Thymus (tissue), 11 donors: ENCODE data around the gene CXCL14. TPM values are rescaled to one million over a fixed set of nuclear protein-coding genes. Genes with fewer than 3 reads are reported as not detected.

Source experiments
- DNase-seq, 9 donors: peaks; one replicate each; pipeline ENCODE4 v3.0.0-alpha.2; 2013; ENCODE audit warnings: low spot score in 9 of 9, low read depth in 6 of 9, missing footprints in 1 of 9
- H3K27ac ChIP-seq, 2 donors: one replicate each; pipeline ENCODE4 v1.5.1; 2013; ENCODE audit warnings: control low read depth in 1 of 2, low read depth in 1 of 2, low read length in 1 of 2, mild to moderate bottlenecking in 1 of 2, moderate library complexity in 1 of 2
- H3K27me3 ChIP-seq, 2 donors: one replicate each; pipeline ENCODE4 v1.5.1; 2013; ENCODE audit warnings: low read length in 1 of 2; ENCODE audit not compliant: control insufficient read depth in 2 of 2, insufficient read depth in 1 of 2
- H3K36me3 ChIP-seq, 2 donors: one replicate each; pipeline ENCODE4 v1.5.1; 2013; ENCODE audit warnings: low read length in 1 of 2, mild to moderate bottlenecking in 1 of 2, moderate library complexity in 1 of 2; ENCODE audit not compliant: control insufficient read depth in 2 of 2, insufficient read depth in 2 of 2
- H3K4me1 ChIP-seq, 2 donors: one replicate each; pipeline ENCODE4 v1.5.1; 2013; ENCODE audit warnings: low read length in 2 of 2; ENCODE audit not compliant: control insufficient read depth in 2 of 2, insufficient read depth in 2 of 2
- H3K4me3 ChIP-seq, 2 donors: one replicate each; pipeline ENCODE4 v1.5.1; 2013; ENCODE audit warnings: low read length in 2 of 2, control low read depth in 1 of 2, mild to moderate bottlenecking in 1 of 2
- H3K9me3 ChIP-seq, 2 donors: one replicate each; pipeline ENCODE4 v1.5.1; 2013; ENCODE audit warnings: low read length in 1 of 2, mild to moderate bottlenecking in 1 of 2; ENCODE audit not compliant: control insufficient read depth in 2 of 2, insufficient read depth in 1 of 2
- WGBS: extraction: QIAGEN DNeasy Blood & Tissue Kit; methylation state at CpG from one replicate; pipeline ENCODE4 v1.1.7; 2013; 5-methylcytosine and 5-hydroxymethylcytosine counted together
- polyA plus RNA-seq: library from polyadenylated mRNA; stranded (reverse); fragments of 200-250 nt; gene quantifications from one replicate; pipeline ENCODE4 v1.2.3, GENCODE V29; 2013
- total RNA-seq: library from RNA; stranded (reverse); fragments of 120-200 nt; gene quantifications from one replicate; pipeline ENCODE4 v1.2.4, GENCODE V29; 2013
- donor health status: healthy.

CXCL14 gene
- total and polyA plus RNA-seq, 2 donors, result 12.6 to 17.0 TPM

DNA sequence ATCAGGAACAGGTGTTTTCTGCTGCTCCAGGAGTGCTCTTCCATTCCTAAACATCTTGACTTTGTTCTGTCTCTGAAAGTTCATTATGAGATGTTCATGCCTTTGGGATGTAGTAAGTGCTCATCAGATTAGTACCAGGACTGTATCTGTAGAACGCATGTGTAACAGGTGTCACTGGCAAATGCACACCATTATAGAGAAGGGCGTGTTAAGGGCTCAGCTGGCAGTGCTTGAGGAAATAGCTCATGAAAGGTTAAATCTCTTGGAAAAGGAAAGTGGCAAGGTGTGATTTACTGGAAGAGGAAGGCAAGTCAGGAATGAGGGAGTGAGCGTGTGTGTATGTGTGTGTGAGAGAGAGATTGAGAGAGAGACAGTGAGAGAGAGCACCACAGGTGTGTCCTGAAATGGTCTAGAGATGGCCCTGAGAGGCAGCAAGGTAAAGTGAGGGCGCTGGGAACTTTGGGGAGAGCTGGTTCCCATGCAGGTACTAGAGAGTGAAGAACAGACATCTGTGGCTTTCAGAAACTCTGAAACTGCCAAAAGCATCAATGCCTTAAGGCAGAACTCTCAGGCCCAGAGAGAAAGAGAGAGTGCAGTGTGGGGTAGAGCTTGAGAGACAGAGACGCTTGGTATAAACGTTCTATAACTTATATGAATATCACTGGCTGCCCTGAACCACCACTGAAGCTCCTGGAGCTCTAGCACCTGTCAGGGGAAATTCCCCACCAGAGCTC lies 13.7 kb upstream of the CXCL14 start:
- H3K4me1 ChIP-seq, result no peaks in the 10 kb centered on the region
- DNase-seq, result no peak
- no peak overlapping the region for H3K4me3 ChIP-seq
- no peak overlapping the region for H3K27ac ChIP-seq
- H3K27me3 ChIP-seq, result peaks cover 2% of the 10 kb centered on the region in 2 donors
- 90% methylated on average over 6 of the region's 6 CpGs for WGBS
- H3K36me3 ChIP-seq, result no peaks in the 10 kb centered on the region
- H3K9me3 ChIP-seq, result no peaks in the 10 kb centered on the region

DNA sequence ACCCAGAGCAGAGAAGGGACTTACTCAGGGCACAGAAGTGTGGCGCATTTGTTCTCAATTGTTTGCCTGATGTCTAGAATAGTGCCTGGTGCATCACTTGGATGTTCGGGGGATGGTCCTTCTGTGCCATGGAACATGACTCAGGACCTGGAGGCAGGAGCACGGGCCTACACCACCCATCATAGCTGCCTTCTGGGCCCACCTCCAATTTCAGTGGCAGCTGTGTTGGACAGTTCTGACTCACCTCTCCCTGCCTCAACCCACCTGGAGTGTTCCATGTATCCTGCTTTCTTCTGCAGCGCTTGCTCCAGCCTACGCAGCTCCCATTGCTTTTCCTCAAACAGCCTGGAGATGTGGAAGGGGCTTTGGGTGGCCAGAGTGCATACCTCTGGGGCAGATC lies 12.5 kb upstream of the CXCL14 start:
- H3K9me3 ChIP-seq, result no peaks in the 10 kb centered on the region
- no peak for DNase-seq
- H3K27ac ChIP-seq, result no peak overlapping the region
- H3K36me3 ChIP-seq, result no peaks in the 10 kb centered on the region
- no peak overlapping the region for H3K4me3 ChIP-seq
- H3K4me1 ChIP-seq, result no peaks in the 10 kb centered on the region
- 96% methylated on average over 5 of the region's 5 CpGs for WGBS
- peaks cover 2% of the 10 kb centered on the region in 2 donors for H3K27me3 ChIP-seq

DNA sequence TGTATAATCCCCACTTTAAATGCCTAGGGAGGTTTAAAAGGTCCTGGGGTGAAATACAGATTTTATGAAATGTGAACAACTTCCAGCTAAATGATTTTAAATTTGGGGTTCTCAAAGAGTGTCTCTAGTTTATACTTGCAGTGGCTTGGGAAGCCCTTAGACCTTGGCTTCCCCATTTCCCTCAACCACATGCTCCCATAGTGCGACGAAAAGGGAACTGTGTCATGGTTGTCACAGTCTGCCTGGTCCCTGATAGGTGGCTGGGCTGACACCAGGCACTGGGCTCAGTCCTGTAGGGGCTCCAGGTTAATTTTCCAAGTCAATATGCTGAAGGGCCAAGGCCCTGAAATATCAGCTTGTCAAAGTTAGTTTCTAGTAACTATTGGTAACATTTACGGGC lies 10.4 kb upstream of the CXCL14 start:
- peaks cover 2 to 6% of the 10 kb centered on the region in 2 donors for H3K27me3 ChIP-seq
- H3K9me3 ChIP-seq, result no peaks in the 10 kb centered on the region
- no peak overlapping the region for H3K27ac ChIP-seq
- H3K4me3 ChIP-seq, result no peak overlapping the region
- WGBS, result 51% methylated on average over 3 of the region's 3 CpGs
- no peaks in the 10 kb centered on the region for H3K4me1 ChIP-seq
- DNase-seq, result no peak
- no peaks in the 10 kb centered on the region for H3K36me3 ChIP-seq

GRCh38 chr5:135587721-135588663 lies 9.2 kb upstream of the CXCL14 start:
- Histone ChIP-seq H3K36me3 (no peaks in the 10 kb centered on the region), H3K4me3 (no peak overlapping the region), H3K4me1 (no peaks in the 10 kb centered on the region), H3K27me3 (peaks cover 2 to 12% of the 10 kb centered on the region in 2 donors), H3K27ac (no peak overlapping the region), H3K9me3 (no peaks in the 10 kb centered on the region)
- 93% methylated on average over 17 of the region's 17 CpGs for WGBS
- no peak for DNase-seq

GRCh38 chr5:135584918-135585317 lies 6.1 kb upstream of the CXCL14 start:
- Histone ChIP-seq H3K27me3 (peaks cover 8 to 27% of the 10 kb centered on the region in 2 donors), H3K9me3 (no peaks in the 10 kb centered on the region), H3K4me1 (no peaks in the 10 kb centered on the region), H3K4me3 (no peak overlapping the region), H3K36me3 (no peaks in the 10 kb centered on the region), H3K27ac (no peak overlapping the region)
- 96% methylated on average over 6 of the region's 6 CpGs for WGBS
- DNase-seq, result no peak

DNA sequence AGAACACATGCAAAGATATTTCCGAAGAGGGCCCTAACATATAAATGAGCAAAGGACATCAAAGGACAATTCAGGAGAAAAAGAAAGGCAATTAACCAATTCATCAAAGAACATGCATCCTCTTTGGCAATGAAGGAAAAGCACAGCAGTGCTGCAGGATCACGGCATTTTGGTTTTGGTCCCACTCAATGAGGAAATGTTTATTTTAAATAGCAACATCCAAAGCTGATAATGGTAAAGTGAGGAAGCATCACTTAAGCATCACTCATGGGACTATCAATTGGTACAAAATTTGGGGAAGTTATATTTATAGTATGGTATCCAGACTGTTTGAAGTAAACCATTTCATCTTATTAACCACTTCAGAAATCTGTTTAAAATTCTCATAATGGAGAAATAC lies 5.5 kb upstream of the CXCL14 start:
- Histone ChIP-seq H3K36me3 (no peaks in the 10 kb centered on the region), H3K27ac (no peak overlapping the region), H3K4me1 (no peaks in the 10 kb centered on the region), H3K27me3 (peaks cover 14 to 32% of the 10 kb centered on the region in 2 donors), H3K9me3 (no peaks in the 10 kb centered on the region), H3K4me3 (no peak overlapping the region)
- DNase-seq, result no peak
- 92% methylated on average over 2 of the region's 2 CpGs for WGBS

DNA sequence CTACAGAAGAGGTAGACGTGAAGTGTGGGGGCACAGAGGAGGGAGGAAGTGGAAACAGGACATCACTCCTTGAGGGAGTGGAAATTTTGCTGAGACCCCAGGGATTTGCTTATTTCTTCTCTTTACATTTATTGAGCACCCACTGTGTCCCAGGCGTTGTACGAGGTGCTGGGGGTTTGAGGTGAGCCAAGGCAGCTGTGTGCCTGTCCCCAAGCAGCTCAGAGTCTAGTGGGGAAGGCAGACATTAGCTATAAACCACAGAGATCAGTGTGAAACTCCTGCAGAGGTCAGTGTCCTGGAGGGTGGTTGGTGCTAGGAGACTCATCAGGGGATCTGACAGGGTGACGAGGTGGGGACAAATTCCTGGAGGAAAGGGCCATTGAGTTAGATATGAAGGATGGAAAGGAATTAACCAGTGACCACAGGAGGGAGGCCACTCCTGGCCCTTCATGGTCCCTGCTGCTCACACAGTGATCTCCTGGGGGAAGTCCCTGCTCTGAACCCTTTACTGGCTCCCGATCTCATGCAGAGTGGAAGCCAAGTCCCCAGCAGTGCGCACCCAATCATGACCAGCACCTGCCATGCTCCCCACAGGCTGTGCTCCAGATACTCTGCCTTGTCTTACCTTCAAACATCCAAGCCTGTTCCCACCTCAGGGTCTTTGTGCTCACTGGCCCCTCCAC lies 3.4 kb upstream of the CXCL14 start:
- H3K4me3 ChIP-seq, result no peak overlapping the region
- H3K27me3 ChIP-seq, result peaks cover 32 to 52% of the 10 kb centered on the region in 2 donors
- no peak overlapping the region for H3K27ac ChIP-seq
- no peak for DNase-seq
- no peaks in the 10 kb centered on the region for H3K9me3 ChIP-seq
- 84% methylated on average over 6 of the region's 6 CpGs for WGBS
- H3K36me3 ChIP-seq, result no peaks in the 10 kb centered on the region
- no peaks in the 10 kb centered on the region for H3K4me1 ChIP-seq

DNA sequence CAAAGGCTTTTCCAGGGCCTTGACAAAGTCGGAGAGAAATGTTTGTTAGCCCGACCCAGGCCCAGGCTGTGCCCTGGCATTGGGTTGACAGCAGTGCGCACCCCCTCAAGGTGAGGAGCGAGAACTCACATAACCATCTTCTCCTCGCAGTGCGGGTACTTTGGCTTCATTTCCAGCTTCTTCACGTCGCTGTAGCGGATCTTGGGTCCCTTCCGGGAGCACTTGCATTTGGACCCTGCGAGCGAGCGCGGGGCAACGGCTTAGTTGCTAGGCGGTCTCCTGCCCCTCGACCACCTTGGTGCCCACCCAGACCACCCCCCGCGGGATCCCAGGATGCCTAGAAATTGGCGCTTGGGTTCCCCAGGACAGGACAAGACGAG lies 496 bp downstream of the CXCL14 start:
- DNase-seq, result no peak
- Histone ChIP-seq H3K4me1 (no peaks in the 10 kb centered on the region), H3K27me3 (peaks cover 38 to 64% of the 10 kb centered on the region in 2 donors), H3K36me3 (no peaks in the 10 kb centered on the region), H3K4me3 (peak overlapping the region in 1 of 2 donors; percentile 5), H3K9me3 (no peaks in the 10 kb centered on the region), H3K27ac (no peak overlapping the region)
- 12% methylated on average over 21 of the region's 21 CpGs for WGBS

GRCh38 chr5:135577421-135577820 lies 1.4 kb downstream of the CXCL14 start:
- Histone ChIP-seq H3K4me3 (no peak overlapping the region), H3K27me3 (peaks cover 38 to 60% of the 10 kb centered on the region in 2 donors), H3K36me3 (no peaks in the 10 kb centered on the region), H3K27ac (peak overlapping the region in 1 of 2 donors; percentile 47), H3K9me3 (no peaks in the 10 kb centered on the region), H3K4me1 (peaks cover 0 to 1% of the 10 kb centered on the region in 2 donors)
- 54% methylated on average over 8 of the region's 8 CpGs for WGBS
- no peak for DNase-seq
